ENCODE results near the gene TOMM22. TPM values are rescaled to one million over a fixed set of nuclear protein-coding genes. Genes with fewer than 3 reads are reported as not detected.

Gene TOMM22
- polyA plus RNA-seq, 2 of the 4 experiments (the other 2 are of a cell fraction), result 63.2 to 68.4 TPM

GRCh38 chr22:38704654-38705234 is 23.0 kb downstream of the TOMM22 start:
- no peak for FAIRE-seq
- CTCF ChIA-PET, result interaction anchor here (0.6 to 1.2 kb wide), 2 partner anchors 20 to 154 kb away, joined by 3 to 5 read pairs; no protein-coding TSS in a partner anchor
- TF ChIP-seq CEBPB (IDR thresholded peaks at IDR 0.05) (no peak), ZSCAN20 (CRISPR knock-in tag; IDR thresholded peaks at IDR 0.05) (no peak), SMC3 (IDR thresholded peaks at IDR 0.05) (no peak), NPAS2 (CRISPR knock-in tag; IDR thresholded peaks at IDR 0.05; ENCODE audit: borderline replicate concordance) (no peak), CHD2 (IDR thresholded peaks at IDR 0.05; ENCODE audit: low read length, partially characterized antibody) (no peak), USF2 (IDR thresholded peaks at IDR 0.05) (no peak)
- H3K4me2 ChIP-seq, result peak overlapping the region; percentile 96
- WGBS (ENCODE audit: missing lambda C conversion rate), result 3% methylated on average over 10 of the region's 10 CpGs
- H3K9me3 ChIP-seq, result no peaks in the 10 kb centered on the region
- H3K4me1 ChIP-seq, result peaks cover 22% of the 10 kb centered on the region; the same call in 2 of the 3 replicates
- H3K27ac ChIP-seq, result peak overlapping the region; percentile 44 to 72; a peak in 5 of 6 replicates
- DNase-seq (ENCODE audit: low read depth in 1 of 2, low spot score in 1 of 2), result no peak
- POLR2A ChIA-PET, result interaction anchor here (1.0 kb wide), 1 partner anchor 23 kb away, joined by 5 read pairs; the partner anchor contains the start of gene TOMM22
- no peak for ATAC-seq
- H3K4me3 ChIP-seq, result peak overlapping the region; percentile 39

- Histone ChIP-seq H3K4me2 (peak within 1 kb of the TSS; percentile 96), H3K27ac (peak within 1 kb of the TSS; percentile 90 to 97), H3K9me3 (no peaks in the 10 kb centered on the region), H3K4me1 (peaks cover 22% of the 10 kb centered on the region; the same call in 2 of the 3 replicates), H3K4me3 (peak within 1 kb of the TSS; percentile 82)
- ChIA-PET POLR2A (interaction anchor here (0.9 to 1.7 kb wide), 3 partner anchors 9 to 24 kb away, joined by 3 to 7 read pairs (median 5); partner anchors contain the start of gene TOMM22), CTCF (interaction anchor here (0.7 to 1.2 kb wide), 2 partner anchors 19 to 269 kb away, joined by 3 read pairs; no protein-coding TSS in a partner anchor)
- WGBS (ENCODE audit: missing lambda C conversion rate), result 0% methylated on average over 32 of the region's 55 CpGs
- FAIRE-seq, result peak; percentile 32
- TF ChIP-seq MAX (IDR thresholded peaks at IDR 0.05) (peak; percentile 66; the same call in 1 of the 2 replicates), TP53 (CRISPR knock-in tag; IDR thresholded peaks at IDR 0.05) (no peak), BHLHE40 (IDR thresholded peaks at IDR 0.05; ENCODE audit: low read depth, low read length) (no peak), JUN (IDR thresholded peaks at IDR 0.05) (0 out of 5 replicates have a peak, but pooled peaks of 1 of the 2 experiments have one; percentile 55), USF2 (IDR thresholded peaks at IDR 0.05) (peak; percentile 71), POLR2A (IDR thresholded peaks at IDR 0.05; ENCODE audit: low read length) (peak; percentile 37; the same call in 1 of the 2 replicates), MAFK (IDR thresholded peaks at IDR 0.05; ENCODE audit: partially characterized antibody) (peak; percentile 88), BCL3 (IDR thresholded peaks at IDR 0.05) (no peak), PHF8 (IDR thresholded peaks at IDR 0.05; ENCODE audit: borderline replicate concordance, low read depth) (peak; percentile 88; the same call in 1 of the 2 replicates), E2F6 (IDR thresholded peaks at IDR 0.05; ENCODE audit: borderline replicate concordance, low read depth) (peak; percentile 61; the same call in 1 of the 2 replicates), ZNF302 (CRISPR knock-in tag; IDR thresholded peaks at IDR 0.05) (no peak), PBX3 (IDR thresholded peaks at IDR 0.05) (peak; percentile 97)
- peak; percentile 96 to 100 for DNase-seq (ENCODE audit: low read depth in 1 of 2, low spot score in 1 of 2)
- ATAC-seq, result peak; percentile 86 to 93
These were observed 23.7 kb downstream of the TOMM22 start, which contains the start of gene GTPBP1 for GRCh38 chr22:38705235-38706100. TSS of gene GTPBP1 (plus strand) at chr22:38705944. CDS start at chr22:38705956, 12 bp downstream.

All from A549 (cell line).